ENCODE results near the gene ZNF30.
"Not testable (repeated sequence)": the region's sequence is repeated elsewhere in the genome, so short reads cannot be mapped to it uniquely, and the experiment has no call there.

ZNF30 gene

DNA sequence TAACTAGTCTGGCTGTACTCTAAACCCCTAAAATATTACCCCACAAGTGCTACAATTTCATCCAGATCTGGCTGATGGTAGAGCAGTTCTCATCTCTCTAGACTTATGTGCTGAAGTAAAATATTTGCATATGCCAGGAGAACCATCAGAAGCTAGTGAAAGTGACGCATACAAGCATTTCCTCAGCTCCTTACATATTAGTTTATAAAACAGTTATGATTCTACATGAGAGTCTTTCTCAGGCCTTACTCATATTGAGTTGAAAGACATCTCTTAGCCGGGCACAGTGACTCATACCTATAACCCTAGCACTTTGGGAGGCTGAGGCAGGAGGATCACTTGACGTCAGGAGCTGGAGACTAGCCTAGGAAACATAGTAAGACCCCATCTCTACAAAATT is 15.9 kb upstream of the ZNF30 start:
- TF ChIP-seq, protein P1, sequence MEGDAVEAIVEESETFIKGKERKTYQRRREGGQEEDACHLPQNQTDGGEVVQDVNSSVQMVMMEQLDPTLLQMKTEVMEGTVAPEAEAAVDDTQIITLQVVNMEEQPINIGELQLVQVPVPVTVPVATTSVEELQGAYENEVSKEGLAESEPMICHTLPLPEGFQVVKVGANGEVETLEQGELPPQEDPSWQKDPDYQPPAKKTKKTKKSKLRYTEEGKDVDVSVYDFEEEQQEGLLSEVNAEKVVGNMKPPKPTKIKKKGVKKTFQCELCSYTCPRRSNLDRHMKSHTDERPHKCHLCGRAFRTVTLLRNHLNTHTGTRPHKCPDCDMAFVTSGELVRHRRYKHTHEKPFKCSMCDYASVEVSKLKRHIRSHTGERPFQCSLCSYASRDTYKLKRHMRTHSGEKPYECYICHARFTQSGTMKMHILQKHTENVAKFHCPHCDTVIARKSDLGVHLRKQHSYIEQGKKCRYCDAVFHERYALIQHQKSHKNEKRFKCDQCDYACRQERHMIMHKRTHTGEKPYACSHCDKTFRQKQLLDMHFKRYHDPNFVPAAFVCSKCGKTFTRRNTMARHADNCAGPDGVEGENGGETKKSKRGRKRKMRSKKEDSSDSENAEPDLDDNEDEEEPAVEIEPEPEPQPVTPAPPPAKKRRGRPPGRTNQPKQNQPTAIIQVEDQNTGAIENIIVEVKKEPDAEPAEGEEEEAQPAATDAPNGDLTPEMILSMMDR (conservative IDR thresholded peaks at IDR 0.05) = no peak
- no peak overlapping the region for H3K27ac ChIP-seq

DNA sequence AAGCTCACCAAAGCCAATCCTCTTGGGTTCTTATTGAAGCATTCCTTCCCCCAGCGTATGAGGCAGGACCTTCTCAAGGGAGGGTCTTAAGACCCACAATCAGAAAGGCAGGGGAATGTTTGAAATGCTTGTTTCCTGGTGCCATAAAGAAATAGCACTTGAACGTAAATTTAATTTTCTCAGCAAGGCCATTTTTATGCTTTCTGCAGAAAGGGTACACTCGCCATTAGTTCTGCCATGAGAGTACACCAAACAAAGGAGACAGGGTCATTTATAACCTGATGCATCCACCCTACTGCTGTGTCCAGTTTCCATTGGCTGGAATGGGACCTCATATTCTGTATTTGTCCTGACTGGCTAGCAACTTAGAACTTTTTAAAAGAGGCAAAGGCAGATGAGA is 9.6 kb upstream of the ZNF30 start:
- not testable (repeated sequence) for H3K27ac ChIP-seq

DNA sequence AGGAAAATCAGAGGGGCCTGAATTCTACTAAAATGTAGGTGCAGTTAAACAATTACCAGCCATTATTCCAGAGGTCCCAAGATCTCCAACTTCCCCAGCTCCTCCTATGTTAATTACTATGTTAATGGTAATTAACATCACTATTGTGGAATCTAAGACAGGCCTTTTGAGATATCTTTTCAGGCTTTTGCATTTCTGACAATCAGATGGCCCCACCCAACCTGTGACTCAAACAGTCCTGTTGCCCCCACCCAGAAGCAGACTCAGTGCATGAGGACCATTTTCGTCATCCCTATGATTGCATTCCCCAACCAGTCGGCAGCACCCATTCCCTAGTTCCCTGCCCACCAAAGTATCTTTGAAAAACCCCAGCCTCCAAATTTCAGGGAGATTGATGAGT is 8.5 kb upstream of the ZNF30 start:
- TF ChIP-seq, protein P1 (conservative IDR thresholded peaks at IDR 0.05) = no peak
- no peak overlapping the region for H3K27ac ChIP-seq

DNA sequence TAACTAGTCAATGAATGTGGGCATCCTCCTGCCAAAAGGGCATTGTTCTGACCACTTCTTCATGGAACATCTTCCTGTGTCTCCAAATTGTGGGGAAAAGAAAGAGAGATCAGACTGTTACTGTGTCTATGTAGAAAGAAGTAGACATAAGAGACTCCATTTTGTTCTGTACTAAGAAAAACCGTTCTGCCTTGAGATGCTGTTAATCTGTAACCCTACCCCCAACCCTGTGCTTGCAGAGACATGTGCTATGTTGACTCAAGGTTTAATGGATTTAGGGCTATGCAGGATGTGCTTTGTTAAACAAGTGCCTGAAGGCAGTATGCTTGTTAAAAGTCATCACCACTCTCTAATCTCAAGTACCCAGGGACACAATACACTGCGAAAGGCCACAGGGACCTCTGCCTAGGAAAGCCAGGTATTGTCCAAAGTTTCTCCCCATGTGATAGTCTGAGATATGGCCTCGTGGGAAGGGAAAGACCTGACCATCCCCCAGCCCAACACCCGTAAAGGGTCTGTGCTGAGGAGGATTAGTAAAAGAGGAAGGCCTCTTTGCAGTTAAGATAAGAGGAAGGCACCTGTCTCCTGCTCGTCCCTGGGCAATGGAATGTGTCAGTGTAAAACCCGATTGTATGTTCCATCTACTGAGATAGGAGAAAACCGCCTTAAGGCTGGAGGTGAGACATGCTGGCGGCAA is 6.5 kb upstream of the ZNF30 start:
- peak overlapping the region; percentile 79 for H3K27ac ChIP-seq

DNA sequence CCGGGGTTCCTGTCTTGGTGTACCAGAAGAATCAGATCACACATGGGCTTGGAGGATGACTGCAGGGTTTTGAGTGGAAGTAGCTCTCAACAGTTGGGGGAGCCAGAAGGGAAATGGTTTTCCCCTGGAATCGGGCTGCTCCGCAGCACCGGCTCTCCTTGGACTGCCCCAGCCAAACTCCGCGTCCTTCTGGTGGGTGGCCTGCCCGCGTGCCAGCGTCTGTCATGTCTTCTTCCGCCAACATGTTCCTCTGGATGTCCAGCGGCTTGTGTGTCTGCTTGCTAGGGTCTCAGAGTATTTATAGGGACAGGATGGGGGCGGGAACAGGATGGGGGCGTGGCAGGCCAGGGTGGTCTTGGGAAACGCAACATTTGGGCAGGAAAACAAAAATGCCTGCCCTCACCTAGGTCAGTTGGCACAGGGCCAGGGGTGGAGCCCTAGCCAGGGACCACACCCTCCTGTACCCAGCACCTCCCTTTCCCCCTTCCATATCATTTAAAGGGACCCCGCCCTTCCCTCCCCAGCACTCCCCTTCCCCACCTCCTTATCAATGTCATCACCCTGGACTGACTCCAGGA is 1.3 kb upstream of the ZNF30 start:
- TF ChIP-seq, protein P1 (conservative IDR thresholded peaks at IDR 0.05) = no peak
- peak overlapping the region; percentile 93 for H3K27ac ChIP-seq

DNA sequence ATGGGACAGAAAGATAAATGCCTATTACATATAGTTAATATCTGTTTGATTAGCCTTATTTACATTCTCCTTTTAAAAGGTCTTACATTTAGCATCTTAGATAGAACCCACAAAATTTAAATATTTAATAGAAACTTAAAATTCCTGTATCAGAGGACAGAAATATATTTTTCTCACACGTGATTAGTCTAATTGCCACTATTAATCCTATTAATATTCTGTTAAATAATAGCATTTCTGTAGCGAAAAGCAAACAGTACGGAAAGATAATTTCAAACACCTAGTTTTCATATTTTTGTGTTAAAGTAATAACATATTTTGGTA is 380 bp upstream of the ZNF30 start:
- H3K27ac ChIP-seq = peak overlapping the region; percentile 93
- TF ChIP-seq, protein P1 (conservative IDR thresholded peaks at IDR 0.05) = no peak

DNA sequence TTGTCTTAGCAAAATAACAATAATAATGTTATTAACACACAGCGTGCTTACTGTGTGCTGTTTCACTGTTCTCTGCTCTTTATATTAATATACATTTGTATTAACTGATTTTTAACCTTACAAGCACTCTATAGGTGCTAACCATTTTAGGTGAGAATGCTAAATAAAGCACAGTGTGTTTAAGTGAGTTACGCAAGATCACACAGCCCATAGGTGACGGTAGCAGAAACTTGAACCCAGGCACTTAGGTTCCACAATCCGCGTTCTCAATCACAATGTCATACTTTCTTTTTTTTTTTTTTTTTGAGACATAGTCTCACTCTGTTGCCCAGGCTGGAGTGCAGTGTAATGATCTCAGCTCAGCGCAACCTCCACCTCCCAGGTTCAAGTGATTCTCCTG is 5.8 kb downstream of the ZNF30 start:
- TF ChIP-seq, protein P1 (conservative IDR thresholded peaks at IDR 0.05) = no peak
- H3K27ac ChIP-seq = no peak overlapping the region

DNA sequence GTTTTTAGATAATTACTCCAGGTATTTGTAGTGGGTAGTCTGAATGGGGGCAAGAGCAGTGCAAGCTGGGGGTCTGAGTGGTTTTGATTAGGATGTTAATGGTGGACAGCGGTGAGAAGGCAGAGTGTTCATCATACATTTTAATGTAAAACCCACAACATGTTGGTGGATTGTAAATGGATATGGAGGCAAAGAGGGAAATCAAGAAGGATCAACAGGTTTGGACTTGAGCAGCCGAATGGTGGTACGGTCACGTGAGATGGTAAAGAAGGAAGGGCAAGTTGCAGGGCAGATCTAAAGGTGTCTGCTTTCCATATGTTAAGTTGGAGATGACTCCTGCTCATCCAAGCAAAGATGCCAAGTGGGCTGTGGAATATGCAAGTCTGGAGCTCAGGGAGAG is 9.5 kb downstream of the ZNF30 start:
- TF ChIP-seq, protein P1 (conservative IDR thresholded peaks at IDR 0.05) = no peak

More for the DNA sequence above, 9.5 kb downstream of the ZNF30 start:
- H3K27ac ChIP-seq = no peak overlapping the region
